Esophagus muscularis mucosa (tissue), 4 donors: Measurements from ENCODE around the gene UST.

Source experiments
- CTCF ChIP-seq, 3 experiments: fragments of 200-600 bp in 2 of 3; fragments of 450-650 bp in 1 of 3; sonication (generic) in 2 of 3; IDR thresholded peaks; one replicate each; pipeline ENCODE4 v1.5.1; 2017 to 2019; ENCODE audit warnings: antibody characterized with exemption in 3 of 3, mild to moderate bottlenecking in 2 of 3, moderate library complexity in 1 of 3
- EP300 ChIP-seq: sonication (generic); formaldehyde crosslinking; IDR thresholded peaks from one replicate; pipeline ENCODE4 v1.6.1; 2017; ENCODE audit warnings: antibody characterized with exemption
- POLR2A ChIP-seq: fragments of 450-650 bp; IDR thresholded peaks from one replicate; pipeline ENCODE4 v1.6.1; 2017; ENCODE audit warnings: antibody characterized with exemption, moderate library complexity, mild to moderate bottlenecking, low read depth
- POLR2AphosphoS5 ChIP-seq, 2 donors: sonication (generic); formaldehyde crosslinking; IDR thresholded peaks; one replicate each; pipeline ENCODE4 v1.6.1; 2017; ENCODE audit warnings: antibody characterized with exemption in 2 of 2

GRCh38 chr6:149006671-149007070 is 259.8 kb downstream of the UST start:
- TF ChIP-seq CTCF (IDR thresholded peaks at IDR 0.05) (no peak), POLR2A (no peak), EP300 (no peak), POLR2AphosphoS5 (IDR thresholded peaks at IDR 0.05) (no peak)
